Umbilical cord (tissue), 2 donors: ENCODE results near the gene ARMH1. TPM values are rescaled to one million over a fixed set of nuclear protein-coding genes. Genes with fewer than 3 reads are reported as not detected.
"Not testable (repeated sequence)": the region's sequence is repeated elsewhere in the genome, so short reads cannot be mapped to it uniquely, and the experiment has no call there.

Source experiments
- DNase-seq: peaks from one replicate; pipeline ENCODE4 v3.0.0-alpha.2; 2015; ENCODE audit warnings: low spot score
- total RNA-seq: library from RNA; depleted of rRNA; stranded (reverse); fragments of >200 nt; gene quantifications from one replicate; pipeline ENCODE4 v1.2.3, GENCODE V29; 2014; ENCODE audit warnings: low replicate concordance; ENCODE audit not compliant: insufficient read depth

ARMH1 gene
- total RNA-seq, 1 donor from 2014 or later: not detected

DNA sequence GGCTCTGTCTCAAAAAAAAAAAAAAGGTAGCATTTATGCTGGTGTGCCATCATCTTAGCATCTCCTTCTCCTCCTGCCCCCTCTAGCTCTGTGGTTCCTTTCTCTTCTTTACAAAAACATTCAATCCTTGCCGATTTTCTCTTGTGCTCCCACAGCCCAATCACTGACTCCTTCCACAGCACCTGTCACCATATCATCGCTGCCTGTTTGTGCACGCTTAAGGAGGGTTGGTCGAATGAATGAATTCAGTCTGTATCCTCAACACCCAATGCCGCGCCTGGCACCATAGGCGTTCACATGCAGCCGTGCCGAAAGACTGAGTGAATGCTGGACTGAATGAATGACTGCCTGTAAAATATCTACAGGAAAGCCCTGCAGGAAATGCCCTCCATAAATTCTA, 48.5 kb downstream of the ARMH1 start:
- DNase-seq: no peak

- no peak for DNase-seq
These were observed 49.2 kb downstream of the ARMH1 start for GRCh38 chr1:44723496-44724295.

DNA sequence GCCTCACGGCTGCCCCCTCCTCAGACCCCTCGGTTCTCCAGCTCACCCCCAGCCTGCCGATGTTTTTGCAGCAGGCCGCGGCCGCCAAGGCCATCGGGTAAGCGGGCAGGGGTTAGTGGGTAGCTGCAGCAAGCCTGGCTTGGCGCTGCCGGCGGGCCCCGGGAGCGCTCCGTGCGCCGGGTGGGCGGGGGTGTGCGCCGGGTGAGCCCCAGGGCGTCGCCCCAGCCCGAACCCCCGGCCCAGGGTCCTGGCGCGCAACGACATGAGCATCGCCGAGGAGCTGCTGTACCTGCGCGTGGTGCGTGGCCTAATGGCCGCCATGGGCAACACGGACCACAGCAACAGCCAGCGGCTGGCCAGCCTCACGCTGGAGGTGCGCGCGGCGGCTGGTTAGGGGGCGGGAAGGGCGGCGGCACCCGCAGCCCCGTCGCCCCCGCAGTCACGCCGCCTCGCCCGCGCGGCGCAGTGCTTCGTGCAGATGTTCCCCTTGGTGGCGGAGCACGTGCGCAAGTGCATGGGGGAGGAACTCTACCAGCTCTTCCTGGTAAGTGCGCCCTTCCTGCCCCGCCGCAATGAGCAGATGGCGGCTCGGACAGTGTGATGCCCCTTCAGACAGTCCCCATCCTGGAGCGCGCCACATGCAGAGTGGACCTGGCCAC, 49.9 kb downstream of the ARMH1 start:
- DNase-seq: no peak

- no peak for DNase-seq
These were observed 50.6 kb downstream of the ARMH1 start for GRCh38 chr1:44724955-44725698.

DNA sequence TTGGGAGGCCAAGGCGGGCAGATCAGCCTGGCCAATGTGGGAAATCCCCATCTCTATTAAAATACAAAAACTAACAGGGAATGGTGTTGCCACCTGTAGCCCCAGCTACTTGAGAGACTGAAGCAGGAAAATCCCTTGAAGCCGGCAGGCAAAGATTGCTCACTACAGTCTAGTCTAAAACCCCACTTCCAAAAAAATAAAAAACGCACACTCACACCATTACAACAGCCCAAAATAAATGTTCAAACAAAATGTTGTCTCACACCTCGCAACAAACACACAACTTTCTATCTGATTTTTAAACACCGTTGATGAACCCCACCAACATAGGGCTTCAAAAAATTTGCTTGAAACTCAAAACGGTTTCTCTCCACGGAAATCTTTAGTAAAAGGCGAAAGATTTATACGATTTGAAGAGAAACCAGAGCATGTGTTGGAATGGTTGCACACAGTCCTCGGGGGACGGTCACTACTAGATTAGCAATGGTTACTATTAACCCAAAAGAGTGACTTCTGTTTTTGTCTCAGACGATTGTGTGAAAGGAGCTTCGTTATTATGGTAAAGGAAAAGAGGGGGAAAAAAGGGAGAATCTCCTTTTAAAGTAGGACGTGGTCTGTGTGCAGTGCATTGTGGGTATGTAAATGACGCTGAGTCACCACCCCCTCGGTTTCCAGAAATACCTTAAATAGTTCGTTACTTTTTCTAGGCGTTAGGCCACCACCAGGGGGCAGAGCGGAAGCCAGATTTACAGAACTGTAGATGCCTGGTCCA, 56.4 kb downstream of the ARMH1 start, which contains the start of gene RNU5D-1:
RNU5D-1 (minus strand) TSS at position 430 of the 772 bp plus-strand sequence.
- DNase-seq: peak; percentile 97

GRCh38 chr1:44733365-44733764, 58.9 kb downstream of the ARMH1 start:
- no peak for DNase-seq

DNA sequence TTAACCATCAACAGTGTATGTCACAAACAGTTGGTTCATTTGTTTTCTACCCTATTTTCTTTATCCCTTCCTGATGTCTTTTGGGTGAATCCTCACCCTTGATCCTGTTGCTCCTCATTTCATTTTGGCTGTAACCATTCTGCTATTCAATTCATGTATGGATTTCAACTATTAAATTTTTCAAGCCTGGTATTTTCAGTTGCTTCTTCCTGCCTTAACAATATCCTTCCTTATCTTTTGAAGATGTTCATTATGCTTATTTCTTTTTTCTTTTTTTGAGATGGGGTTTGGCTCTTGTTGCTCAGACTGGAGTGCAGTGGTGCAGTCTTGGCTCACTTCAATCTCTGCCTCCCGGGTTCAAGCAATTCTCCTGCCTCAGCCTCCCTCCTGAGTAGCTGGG, 59.3 kb downstream of the ARMH1 start:
- DNase-seq: no peak

DNA sequence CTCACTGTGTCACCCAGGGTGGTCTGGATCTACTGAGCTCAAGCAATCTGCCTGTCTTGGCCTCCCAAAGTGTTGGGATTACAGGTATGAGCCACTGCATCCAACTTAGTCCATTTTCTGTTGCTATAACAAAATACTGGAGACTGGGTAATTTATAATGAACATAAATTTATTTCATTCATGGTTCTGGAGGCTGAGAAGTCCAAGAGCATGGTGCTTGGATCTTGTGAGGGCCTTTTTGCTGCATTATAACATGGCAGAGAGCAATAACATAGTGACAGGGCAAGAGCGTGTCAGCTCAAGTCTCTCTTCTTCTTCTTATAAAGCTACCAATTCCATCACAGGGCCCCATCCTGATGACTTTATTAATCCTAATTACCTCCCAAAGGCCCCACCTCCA, 61.5 kb downstream of the ARMH1 start:
- no peak for DNase-seq

GRCh38 chr1:44738953-44739306, 64.4 kb downstream of the ARMH1 start:
- DNase-seq: not testable (repeated sequence)

DNA sequence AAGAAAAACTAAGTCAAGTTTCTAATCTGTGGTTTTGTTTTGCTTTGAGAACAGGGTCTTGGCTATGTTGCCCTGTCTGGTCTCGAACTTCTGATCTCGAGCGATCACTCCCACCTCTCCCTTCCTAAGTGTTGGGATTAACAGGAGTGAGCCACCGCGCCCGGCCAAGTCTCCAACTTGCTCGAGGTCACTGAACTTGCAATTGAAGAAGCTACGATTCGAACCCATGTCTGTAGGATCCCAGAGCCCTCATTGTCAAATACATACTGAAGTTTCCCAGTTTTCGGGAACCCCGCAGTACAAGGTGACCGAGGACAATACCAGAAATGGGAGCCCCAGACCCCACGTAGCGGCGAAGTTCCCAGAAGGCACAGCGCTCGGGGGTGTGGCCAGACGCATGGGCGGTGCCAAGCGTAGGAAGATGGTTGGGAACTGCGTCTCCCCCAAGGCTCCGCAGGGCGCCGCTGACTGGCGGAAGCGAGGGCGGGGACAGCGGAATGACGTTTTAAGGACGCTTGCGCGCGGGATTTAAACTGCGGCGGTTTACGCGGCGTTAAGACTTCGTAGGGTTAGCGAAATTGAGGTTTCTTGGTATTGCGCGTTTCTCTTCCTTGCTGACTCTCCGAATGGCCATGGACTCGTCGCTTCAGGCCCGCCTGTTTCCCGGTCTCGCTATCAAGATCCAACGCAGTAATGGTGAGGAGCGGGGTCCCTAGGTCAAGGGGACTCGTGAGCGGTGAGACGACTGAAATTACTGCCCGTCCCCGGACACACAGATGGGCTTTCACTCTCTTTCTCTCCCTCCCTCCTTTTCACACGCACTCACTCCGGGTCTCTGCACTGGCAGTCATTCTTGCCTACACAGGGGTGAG, 65.0 kb downstream of the ARMH1 start, which contains the start of gene KIF2C:
KIF2C (plus strand) TSS at position 531 of the 872 bp plus-strand sequence; CDS start at position 627, 96 bp downstream.
- peak; percentile 99 for DNase-seq

DNA sequence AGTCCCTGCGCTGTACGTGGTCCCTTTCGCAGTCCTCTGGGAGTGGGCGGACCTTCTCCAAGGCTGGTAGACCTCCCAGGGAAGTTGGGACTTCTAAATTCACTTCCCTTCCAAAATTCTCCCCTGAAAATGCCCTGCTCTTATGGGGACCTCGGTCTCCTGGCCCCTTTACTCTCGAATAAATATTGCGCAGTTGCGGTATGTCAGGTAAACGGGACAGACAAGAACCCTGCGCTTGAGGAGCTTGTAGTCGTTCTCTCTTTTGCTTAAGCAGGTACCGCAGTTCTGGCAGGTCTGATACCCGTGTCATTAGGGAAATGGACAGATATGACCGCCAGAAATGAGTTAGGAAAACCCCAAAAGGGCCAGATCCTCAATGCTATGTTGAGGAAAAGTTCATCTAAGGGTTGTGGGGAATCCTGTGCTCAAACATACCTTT, 65.7 kb downstream of the ARMH1 start:
- DNase-seq: no peak

- DNase-seq: no peak
These were observed 68.7 kb downstream of the ARMH1 start for GRCh38 chr1:44743211-44743610.

DNA sequence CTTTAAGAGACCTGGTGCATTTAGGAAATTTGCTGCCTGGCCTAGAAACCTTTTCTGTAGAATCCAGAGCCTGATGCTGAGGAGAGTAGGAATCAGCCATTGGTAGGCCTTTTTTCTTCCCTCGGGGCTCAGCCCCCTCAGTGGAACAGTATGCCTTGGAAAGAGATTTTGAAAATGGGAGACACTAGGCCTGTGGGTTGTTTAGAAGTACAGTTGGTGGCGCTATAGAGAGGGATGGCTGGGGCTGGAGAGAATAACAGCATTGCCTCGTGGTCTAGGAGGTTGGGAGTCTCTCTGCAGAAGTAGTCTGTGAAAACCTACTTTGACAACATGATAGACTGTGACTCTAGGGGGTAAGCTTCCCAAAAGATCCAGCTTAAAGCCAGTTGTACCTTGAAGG, 73.4 kb downstream of the ARMH1 start:
- DNase-seq: no peak

DNA sequence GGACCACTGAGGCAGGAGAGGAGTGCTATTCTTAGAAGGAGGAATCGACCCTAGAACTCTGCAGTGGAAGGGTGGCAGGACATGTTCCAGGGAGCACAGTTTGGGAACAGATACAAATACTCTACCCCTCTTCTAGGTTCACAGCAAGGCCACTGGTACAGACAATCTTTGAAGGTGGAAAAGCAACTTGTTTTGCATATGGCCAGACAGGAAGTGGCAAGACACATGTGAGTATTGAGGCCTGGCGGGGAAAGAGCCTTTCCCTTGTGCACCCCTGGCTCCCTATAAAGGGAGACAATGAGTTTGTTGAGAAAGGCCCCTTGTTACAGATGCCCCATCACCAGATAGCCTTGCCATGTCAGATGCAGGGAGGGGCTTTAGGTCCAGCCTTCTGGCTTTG, 82.9 kb downstream of the ARMH1 start:
- no peak for DNase-seq

DNA sequence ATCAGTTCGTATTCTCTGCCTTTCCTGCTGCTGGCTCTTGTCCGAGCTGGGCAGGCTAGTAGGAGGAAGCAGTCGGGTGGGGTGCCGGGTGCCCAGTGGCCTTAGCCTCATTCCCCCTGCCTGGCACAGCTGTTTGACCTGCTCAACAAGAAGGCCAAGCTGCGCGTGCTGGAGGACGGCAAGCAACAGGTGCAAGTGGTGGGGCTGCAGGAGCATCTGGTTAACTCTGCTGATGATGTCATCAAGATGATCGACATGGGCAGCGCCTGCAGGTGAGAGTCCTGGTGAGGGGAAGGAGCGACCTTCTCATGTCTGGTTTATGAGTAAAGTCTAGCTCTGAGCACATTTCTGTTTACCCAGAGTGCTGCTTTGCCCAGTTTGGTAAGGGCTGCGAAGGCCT, 84.6 kb downstream of the ARMH1 start:
- no peak for DNase-seq

DNA sequence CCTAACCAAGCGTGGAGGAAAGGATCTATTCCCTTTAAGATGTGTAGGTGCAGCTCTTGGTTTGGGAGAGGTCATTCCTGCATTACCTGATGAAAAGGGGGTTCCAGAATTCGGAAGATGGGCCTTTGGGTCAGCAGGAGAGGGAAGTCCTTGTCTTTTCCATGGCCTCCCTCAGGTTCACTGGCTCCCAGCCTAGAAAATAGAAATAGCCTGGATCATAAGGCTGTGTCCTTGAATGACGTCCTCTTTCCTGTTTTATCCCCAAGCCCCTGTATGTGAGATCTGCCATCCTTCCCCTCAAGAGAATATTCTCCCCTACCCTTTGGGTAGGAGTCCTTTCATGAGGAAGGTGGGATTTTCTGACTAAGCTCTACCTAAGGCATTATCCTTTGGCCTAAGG, 86.4 kb downstream of the ARMH1 start:
- no peak for DNase-seq

GRCh38 chr1:44766421-44766820, 91.9 kb downstream of the ARMH1 start:
- not testable (repeated sequence) for DNase-seq
